CD4-positive, alpha-beta T cell treated with Interferon gamma for 1 hour (primary cell): ENCODE results near the gene MLXIPL.
"Not testable (repeated sequence)": the region's sequence is repeated elsewhere in the genome, so short reads cannot be mapped to it uniquely, and the experiment has no call there.

Experiments
- DNase-seq: peaks from one replicate; pipeline ENCODE4 v3.0.0-alpha.2; 2020

Gene MLXIPL

GRCh38 chr7:73577627-73578341, 46.5 kb downstream of the MLXIPL start:
- no peak for DNase-seq

DNA sequence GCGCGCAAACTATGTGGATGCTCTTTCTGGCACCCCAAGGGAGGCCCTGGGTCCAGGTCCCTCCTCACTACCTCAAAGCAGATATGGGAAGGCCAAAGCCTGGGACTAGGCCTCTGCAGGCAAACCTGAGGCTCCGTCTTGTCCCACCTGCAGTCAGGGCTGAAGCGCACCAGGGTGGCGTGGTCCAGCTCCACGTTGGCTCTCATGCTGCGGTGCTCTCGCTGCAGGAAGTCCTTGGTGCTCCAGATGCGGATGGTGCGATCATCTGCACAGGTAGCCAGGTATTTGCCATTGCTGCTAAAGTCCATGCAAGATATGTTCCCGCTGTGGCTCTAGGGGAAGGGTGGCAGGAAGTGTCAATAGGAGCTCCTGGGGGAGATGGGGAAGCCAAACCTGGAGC, 50.5 kb downstream of the MLXIPL start:
- DNase-seq, result no peak

DNA sequence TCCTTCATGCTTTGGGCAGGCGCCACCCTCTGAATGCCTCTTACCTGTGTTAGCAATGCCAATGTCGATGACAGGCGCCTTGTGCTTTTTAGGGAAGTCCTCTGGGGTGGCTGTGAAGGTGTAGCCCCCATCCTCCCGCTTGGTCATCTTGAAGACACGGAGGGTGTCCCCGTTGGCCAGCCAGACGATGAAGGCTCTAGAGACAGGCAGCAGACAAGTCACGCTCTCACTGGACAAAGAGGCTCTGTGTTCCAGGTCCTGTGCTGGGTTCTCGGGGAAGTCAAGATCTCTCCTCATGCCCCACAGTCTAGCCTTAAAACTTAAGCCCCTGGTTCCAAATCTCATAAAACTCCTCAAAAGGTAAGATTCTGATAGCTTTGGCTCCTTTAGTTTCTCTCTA, 51.0 kb downstream of the MLXIPL start:
- no peak for DNase-seq

DNA sequence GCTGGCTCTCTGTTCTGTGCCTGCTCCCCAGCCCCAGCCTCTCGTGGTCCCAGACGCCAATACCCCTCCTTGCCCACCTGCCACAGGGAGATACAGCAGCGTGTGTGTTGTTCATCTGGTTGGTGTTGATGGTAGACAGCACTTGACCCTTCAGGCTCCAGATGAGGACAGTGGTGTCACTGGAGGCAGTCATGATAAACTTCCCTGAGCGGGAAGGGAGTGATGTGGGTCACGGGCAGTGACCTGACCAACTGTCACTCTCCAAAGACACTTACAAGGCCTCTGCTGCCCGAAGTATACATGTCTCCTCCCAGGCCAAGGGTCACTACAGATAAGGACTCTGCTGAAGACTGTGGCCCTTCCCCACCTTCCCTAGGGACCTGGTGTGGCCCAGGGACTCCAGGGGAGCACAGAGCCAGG, 51.5 kb downstream of the MLXIPL start:
- DNase-seq, result no peak

- no peak for DNase-seq
Observed at GRCh38 chr7:73570977-73571376, 53.3 kb downstream of the MLXIPL start.

- no peak for DNase-seq
Observed at GRCh38 chr7:73570521-73570920, 53.8 kb downstream of the MLXIPL start.

DNA sequence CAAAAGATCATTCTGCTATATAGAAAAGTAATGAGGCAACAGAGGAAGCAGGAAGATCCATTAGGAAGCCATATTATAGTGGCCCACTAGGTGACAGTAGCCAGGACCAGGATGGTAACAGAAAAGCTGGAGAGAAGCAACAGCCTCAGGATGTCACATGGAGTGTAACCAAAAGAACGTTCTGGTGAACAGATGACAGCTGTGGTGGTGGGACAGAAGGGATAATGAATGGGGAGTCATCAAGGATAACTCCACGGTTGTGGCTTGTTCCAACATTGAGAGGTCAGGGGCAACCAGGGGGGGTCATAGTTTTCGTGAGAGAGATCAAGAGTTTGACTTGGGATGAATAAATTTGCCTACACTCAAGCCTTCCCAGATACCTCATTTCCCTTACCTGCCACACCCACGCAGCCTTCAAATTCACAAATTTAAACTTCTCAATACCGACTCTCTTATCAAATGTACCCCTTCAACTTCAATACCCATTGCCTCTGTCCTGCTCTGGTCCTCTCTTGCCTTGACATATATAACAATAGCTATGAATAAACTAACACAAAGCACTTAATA, 55.2 kb downstream of the MLXIPL start:
- no peak for DNase-seq

- DNase-seq, result no peak
Observed at GRCh38 chr7:73567846-73568685, 56.3 kb downstream of the MLXIPL start.

DNA sequence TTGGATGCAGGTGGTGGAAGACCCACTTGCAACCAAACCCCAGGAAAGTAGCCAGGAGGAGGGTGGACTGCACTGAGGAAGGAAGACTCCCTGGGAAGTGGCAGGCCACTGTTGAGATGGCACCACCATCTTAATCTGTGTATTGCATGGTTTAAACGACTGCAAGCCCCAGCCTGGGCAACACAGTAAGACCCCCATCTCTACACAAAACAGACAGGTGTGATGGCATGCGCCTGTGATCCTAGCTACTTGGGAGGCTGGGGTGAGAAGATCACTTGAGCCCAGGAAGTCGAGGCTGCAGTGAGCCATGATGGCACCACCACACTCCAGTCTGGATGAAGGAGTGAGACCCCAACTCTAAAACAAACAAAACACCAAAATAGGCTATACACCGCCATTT, 57.2 kb downstream of the MLXIPL start:
- no peak for DNase-seq

DNA sequence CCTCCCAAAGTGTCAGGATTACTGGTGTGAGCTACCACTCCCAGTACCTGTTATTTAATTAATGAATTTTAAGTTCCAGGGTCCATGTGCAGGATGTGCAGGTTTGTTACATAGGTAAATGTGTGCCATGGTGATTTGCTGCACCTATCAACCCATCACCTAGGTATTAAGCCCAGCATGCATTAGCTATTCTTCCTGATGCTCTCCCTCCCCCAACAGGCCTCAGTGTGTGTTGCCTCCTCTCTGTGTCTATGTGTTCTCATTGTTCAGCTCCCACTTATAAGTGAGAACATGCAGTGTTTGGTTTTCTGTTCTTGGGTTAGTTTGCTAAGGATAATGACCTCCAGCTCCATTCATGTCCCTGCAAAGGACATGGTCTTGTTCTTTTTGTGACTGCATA, 57.9 kb downstream of the MLXIPL start:
- DNase-seq, result not testable (repeated sequence)

- DNase-seq, result no peak
Observed at GRCh38 chr7:73565675-73566340, 58.5 kb downstream of the MLXIPL start.

DNA sequence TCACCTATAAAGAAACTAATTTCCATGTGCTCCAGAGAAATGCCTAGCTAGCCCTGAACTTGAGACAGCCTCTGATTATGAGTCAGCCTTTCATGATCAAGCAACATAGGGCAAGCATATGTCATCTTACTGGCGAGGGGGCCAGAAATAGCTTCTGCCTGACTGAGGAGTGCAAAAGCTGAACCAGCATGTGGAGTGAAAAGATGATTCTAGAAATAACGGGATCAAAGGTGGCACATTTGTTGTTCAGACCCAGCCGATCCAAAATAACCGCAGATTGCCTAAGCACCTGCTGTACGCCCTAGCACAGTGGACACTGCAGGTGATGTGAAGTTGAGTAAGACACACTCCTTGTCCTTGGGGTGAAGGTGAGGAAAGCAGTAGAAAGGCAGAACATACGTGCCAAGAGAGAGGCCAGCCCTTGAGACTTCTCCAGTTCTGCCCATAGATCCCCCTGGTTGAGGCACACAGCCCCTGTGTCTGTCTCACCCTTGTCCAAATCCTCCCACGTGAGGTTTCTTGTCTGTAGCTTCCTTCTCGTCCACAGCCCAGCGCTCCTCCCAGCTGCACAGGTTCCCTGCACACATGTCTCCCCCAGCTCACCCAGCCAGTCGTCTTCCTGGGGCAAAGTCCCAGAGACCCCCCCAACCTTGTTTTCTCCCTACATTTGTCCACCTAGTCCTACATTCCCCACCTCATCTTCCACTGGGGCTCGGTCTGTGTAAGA, 64.0 kb downstream of the MLXIPL start:
- no peak for DNase-seq

DNA sequence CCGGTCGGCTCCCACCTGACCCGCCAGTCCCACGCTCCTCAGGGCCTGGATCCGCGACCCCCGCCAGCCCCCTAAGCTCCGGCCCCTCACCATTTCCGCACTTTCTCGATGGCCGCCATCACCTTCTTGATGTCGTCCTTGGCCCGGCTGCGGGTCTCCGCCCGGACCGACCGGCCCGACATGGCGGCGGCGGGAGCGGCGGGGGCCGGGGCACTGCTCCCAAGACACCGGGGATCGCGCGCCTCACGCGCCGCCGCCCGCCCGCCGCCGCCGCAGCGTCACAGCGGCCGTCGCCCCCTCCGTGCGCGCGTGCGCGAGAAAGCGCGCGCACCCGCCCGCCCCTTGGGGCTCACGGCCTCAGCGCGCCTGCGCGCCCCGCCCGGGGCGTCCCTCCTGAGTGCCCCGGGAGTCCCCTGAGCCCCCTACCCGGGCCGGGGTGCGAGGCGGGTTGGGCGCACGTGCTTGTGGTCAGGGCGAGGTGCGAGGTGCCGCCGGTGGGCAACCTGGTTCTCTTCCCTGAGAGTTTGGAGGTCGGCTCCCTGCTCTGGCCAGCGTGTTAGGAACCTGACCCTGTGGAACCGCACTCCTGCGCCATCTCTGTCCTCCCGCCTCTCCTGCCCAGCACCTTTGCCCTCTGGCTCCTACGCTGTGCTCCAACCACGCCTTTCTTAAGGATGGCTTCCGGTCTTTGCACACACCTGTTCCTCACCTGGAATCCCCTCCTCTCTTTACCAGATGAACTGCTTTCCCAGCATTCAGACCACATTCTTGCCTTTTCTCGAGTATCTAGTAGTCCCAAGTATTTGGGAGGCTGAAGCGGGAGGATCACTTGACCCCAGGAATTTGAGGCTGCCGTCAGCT, 66.7 kb downstream of the MLXIPL start, which contains the start of gene BCL7B:
Gene BCL7B, minus strand, starts transcription at position 294 of the 861 bp plus-strand sequence. Its CDS starts 112 bp downstream, at position 182.
- peak; percentile 83 for DNase-seq

DNA sequence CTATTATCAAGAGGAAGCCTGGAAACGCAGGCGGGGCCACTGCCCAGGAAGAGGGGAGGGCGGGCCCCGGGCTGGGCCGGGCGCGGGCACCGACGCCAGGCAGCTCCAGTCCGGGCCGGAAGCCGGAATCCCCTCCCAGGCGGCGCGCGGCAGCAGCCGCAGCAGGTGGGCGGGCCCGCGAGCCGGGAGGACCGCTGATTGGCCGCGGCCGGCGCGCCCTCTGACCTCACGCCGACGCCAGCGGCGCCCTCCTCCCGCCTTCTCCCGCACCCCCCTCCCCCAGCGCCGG, 67.3 kb downstream of the MLXIPL start:
- DNase-seq, result peak; percentile 93

DNA sequence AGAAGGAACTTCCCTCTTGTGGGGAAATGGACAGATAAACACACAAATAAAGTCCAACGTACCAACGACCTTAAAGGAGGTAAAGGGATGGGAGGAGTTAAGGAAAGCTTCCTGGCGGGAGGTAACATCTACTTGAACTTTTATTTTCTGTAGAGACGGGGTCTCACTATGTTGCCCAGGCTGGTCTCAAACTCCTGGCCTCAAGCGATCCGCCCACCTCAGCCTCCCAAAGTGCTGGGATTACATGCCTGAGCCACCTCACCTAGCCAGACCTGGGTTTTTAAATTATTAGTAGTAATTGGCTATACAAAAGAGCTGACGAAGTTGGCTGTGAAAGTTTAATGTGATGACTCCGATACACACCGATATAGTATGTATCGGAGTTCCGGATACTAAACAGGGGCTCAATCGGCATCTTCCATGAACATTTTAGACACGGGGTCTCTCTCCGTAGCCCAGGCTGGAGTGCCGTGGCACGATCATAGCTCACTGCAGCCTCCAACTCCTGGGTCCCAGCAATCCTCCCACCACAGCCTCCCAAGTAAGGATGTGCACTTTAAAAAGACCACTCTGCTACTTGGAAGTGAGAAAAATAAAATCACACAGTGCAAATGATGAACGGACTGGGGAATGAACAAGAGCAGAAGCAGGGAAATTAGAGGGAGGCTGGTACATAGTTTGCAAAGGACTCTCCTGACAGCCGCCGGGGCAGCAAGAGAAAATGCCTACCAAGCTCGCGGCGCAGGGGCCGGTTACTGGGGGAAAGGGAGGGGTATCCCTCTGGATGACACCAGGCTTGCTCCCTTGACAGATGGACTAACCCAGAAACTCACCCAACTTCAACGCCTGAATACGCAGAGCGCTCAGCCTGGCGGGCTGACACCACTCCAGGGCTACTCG, 67.9 kb downstream of the MLXIPL start:
- DNase-seq, result no peak

- DNase-seq, result no peak
Observed at GRCh38 chr7:73555411-73555982, 68.8 kb downstream of the MLXIPL start.

GRCh38 chr7:73550093-73550492, 74.2 kb downstream of the MLXIPL start:
- not testable (repeated sequence) for DNase-seq

- DNase-seq, result no peak
Observed at GRCh38 chr7:73549176-73549575, 75.1 kb downstream of the MLXIPL start.

DNA sequence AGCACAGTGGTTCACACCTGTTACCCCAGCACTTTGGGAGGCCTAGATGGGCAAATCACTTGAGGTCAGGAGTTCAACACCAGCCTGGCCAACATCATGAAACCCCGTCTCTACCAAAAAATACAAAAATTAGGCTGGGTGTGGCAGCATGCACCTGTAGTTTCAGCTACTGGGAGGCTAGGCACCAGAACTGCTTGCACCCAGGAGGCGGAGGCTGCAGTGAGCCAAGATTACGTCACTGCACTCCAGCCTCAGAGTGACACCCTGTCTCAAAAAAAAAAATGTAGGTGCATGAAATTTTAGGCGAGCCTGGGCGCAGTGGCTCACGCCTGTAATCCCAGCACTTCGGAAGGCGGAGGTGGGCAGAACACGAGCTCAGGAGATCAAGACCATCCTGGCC, 76.5 kb downstream of the MLXIPL start:
- DNase-seq, result no peak

DNA sequence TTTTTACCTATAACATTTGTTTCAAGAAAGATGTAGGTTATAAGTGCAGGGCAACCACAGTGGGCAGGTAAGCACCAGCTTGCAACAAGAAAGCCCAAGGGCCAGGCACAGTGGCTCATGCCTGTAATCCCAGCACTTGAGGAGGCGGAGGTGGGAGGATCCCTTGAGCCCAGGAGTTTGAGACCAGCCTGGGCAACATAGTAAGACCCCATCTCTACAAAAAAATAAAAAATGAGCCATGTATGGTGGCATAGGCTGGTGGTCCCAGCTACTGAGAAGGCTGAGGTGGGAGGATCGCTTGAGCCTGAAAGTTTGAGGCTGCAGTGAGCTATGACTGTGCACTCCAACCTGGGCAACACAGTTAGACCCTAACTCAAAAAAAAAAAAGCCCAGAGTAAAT, 79.6 kb downstream of the MLXIPL start:
- DNase-seq, result no peak
